ENCODE data around the gene SLFN11.
A peak's percentile ranks its signal among the peaks of the same experiment; 100 is the strongest.

SLFN11 gene

GRCh38 chr17:35371934-35372333, 1.5 kb downstream of the SLFN11 start:
- Mint-ChIP-seq H3K27ac (no peak overlapping the region), H3K9me3 (peaks cover 27% of the 10 kb centered on the region), H3K27me3 (ENCODE audit: low read depth) (peaks cover 85% of the 10 kb centered on the region), H3K4me1 (peaks cover 26% of the 10 kb centered on the region), H3K36me3 (ENCODE audit: low read depth) (no peaks in the 10 kb centered on the region), H3K4me3 (peak overlapping the region in 2 of 3 experiments; percentile 54 to 71)
- TF ChIP-seq CTCF (IDR thresholded peaks at IDR 0.05; ENCODE audit: unreplicated experiment in 3 of 3): no peak

- no peaks in the 10 kb centered on the region for H3K36me3 Mint-ChIP-seq (ENCODE audit: low read depth)
- peaks cover 88% of the 10 kb centered on the region for H3K27me3 Mint-ChIP-seq (ENCODE audit: low read depth)
- no peak for TF ChIP-seq CTCF (IDR thresholded peaks at IDR 0.05; ENCODE audit: unreplicated experiment in 3 of 3)
- H3K4me1 Mint-ChIP-seq: peaks cover 10% of the 10 kb centered on the region
- no peak overlapping the region for H3K27ac Mint-ChIP-seq
- H3K4me3 Mint-ChIP-seq: no peak overlapping the region
- peaks cover 27% of the 10 kb centered on the region for H3K9me3 Mint-ChIP-seq
Observed at GRCh38 chr17:35368081-35368830, 5.2 kb downstream of the SLFN11 start.

- Mint-ChIP-seq H3K4me1 (no peaks in the 10 kb centered on the region), H3K27me3 (ENCODE audit: low read depth) (peaks cover 52% of the 10 kb centered on the region), H3K4me3 (no peak overlapping the region), H3K36me3 (ENCODE audit: low read depth) (no peaks in the 10 kb centered on the region), H3K9me3 (no peaks in the 10 kb centered on the region), H3K27ac (no peak overlapping the region)
- no peak for TF ChIP-seq CTCF (IDR thresholded peaks at IDR 0.05; ENCODE audit: unreplicated experiment in 3 of 3)
Observed at GRCh38 chr17:35361027-35361426, 12.4 kb downstream of the SLFN11 start.

GRCh38 chr17:35359398-35359797, 14.0 kb downstream of the SLFN11 start:
- H3K27me3 Mint-ChIP-seq (ENCODE audit: low read depth): peaks cover 38% of the 10 kb centered on the region
- H3K4me3 Mint-ChIP-seq: no peak overlapping the region
- no peak for TF ChIP-seq CTCF (IDR thresholded peaks at IDR 0.05; ENCODE audit: unreplicated experiment in 3 of 3)
- no peaks in the 10 kb centered on the region for H3K4me1 Mint-ChIP-seq
- no peaks in the 10 kb centered on the region for H3K36me3 Mint-ChIP-seq (ENCODE audit: low read depth)
- no peak overlapping the region for H3K27ac Mint-ChIP-seq
- H3K9me3 Mint-ChIP-seq: no peaks in the 10 kb centered on the region

- peaks cover 3% of the 10 kb centered on the region for H3K9me3 Mint-ChIP-seq
- TF ChIP-seq CTCF (IDR thresholded peaks at IDR 0.05; ENCODE audit: unreplicated experiment in 3 of 3): no peak
- no peaks in the 10 kb centered on the region for H3K36me3 Mint-ChIP-seq (ENCODE audit: low read depth)
- no peak overlapping the region for H3K27ac Mint-ChIP-seq
- H3K4me3 Mint-ChIP-seq: no peak overlapping the region
- peaks cover 43% of the 10 kb centered on the region for H3K27me3 Mint-ChIP-seq (ENCODE audit: low read depth)
- H3K4me1 Mint-ChIP-seq: no peaks in the 10 kb centered on the region
Observed at GRCh38 chr17:35352284-35352683, 21.1 kb downstream of the SLFN11 start.

- Mint-ChIP-seq H3K36me3 (ENCODE audit: low read depth) (no peaks in the 10 kb centered on the region), H3K4me3 (no peak overlapping the region), H3K27ac (no peak overlapping the region), H3K9me3 (peaks cover 3% of the 10 kb centered on the region), H3K4me1 (no peaks in the 10 kb centered on the region), H3K27me3 (ENCODE audit: low read depth) (peaks cover 55% of the 10 kb centered on the region)
- no peak for TF ChIP-seq CTCF (IDR thresholded peaks at IDR 0.05; ENCODE audit: unreplicated experiment in 3 of 3)
Observed at GRCh38 chr17:35350493-35350892, 22.9 kb downstream of the SLFN11 start.
